DMS 273 treated with DMSO at 0.1 percent for 48 hours (cell line): ENCODE measurements around the gene TRPC4AP.

Experiments
- DNase-seq: peaks from one replicate; lab custom pipeline; 2025; lab: John Stamatoyannopoulos, UW

TRPC4AP gene

GRCh38 chr20:35000922-35001595, 91.5 kb downstream of the TRPC4AP start:
- DNase-seq, result no peak

- no peak for DNase-seq
Observed at GRCh38 chr20:35000311-35000921, 92.2 kb downstream of the TRPC4AP start.

- DNase-seq, result no peak
Observed at GRCh38 chr20:34999782-35000181, 92.8 kb downstream of the TRPC4AP start.

GRCh38 chr20:34999021-34999451, 93.6 kb downstream of the TRPC4AP start:
- no peak for DNase-seq

- DNase-seq, result no peak
Observed at GRCh38 chr20:34998331-34998950, 94.2 kb downstream of the TRPC4AP start.

- no peak for DNase-seq
Observed at GRCh38 chr20:34997774-34998173, 94.8 kb downstream of the TRPC4AP start.

- no peak for DNase-seq
Observed at GRCh38 chr20:34997131-34997561, 95.5 kb downstream of the TRPC4AP start.

GRCh38 chr20:34996243-34997028, 96.2 kb downstream of the TRPC4AP start:
- no peak for DNase-seq

GRCh38 chr20:34995696-34996095, 96.9 kb downstream of the TRPC4AP start:
- DNase-seq, result no peak

- no peak for DNase-seq
Observed at GRCh38 chr20:34995192-34995591, 97.4 kb downstream of the TRPC4AP start.

GRCh38 chr20:34994509-34995131, 98.0 kb downstream of the TRPC4AP start:
- DNase-seq, result no peak

GRCh38 chr20:34993941-34994508, 98.6 kb downstream of the TRPC4AP start:
- DNase-seq, result no peak

- no peak for DNase-seq
Observed at GRCh38 chr20:34992751-34993417, 99.7 kb downstream of the TRPC4AP start.

GRCh38 chr20:34990661-34991214, 101.9 kb downstream of the TRPC4AP start:
- DNase-seq, result no peak

- DNase-seq, result no peak
Observed at GRCh38 chr20:34990231-34990630, 102.4 kb downstream of the TRPC4AP start.

GRCh38 chr20:34989670-34990069, 102.9 kb downstream of the TRPC4AP start:
- DNase-seq, result no peak

- no peak for DNase-seq
Observed at GRCh38 chr20:34989118-34989517, 103.5 kb downstream of the TRPC4AP start.

- no peak for DNase-seq
Observed at GRCh38 chr20:34988191-34988540, 104.4 kb downstream of the TRPC4AP start.

- DNase-seq, result no peak
Observed at GRCh38 chr20:34987288-34988190, 105.1 kb downstream of the TRPC4AP start.
